Measurements from ENCODE around the gene PSD.
"Not testable (repeated sequence)": the region's sequence is repeated elsewhere in the genome, so short reads cannot be mapped to it uniquely, and the experiment has no call there.

The PSD gene

DNA sequence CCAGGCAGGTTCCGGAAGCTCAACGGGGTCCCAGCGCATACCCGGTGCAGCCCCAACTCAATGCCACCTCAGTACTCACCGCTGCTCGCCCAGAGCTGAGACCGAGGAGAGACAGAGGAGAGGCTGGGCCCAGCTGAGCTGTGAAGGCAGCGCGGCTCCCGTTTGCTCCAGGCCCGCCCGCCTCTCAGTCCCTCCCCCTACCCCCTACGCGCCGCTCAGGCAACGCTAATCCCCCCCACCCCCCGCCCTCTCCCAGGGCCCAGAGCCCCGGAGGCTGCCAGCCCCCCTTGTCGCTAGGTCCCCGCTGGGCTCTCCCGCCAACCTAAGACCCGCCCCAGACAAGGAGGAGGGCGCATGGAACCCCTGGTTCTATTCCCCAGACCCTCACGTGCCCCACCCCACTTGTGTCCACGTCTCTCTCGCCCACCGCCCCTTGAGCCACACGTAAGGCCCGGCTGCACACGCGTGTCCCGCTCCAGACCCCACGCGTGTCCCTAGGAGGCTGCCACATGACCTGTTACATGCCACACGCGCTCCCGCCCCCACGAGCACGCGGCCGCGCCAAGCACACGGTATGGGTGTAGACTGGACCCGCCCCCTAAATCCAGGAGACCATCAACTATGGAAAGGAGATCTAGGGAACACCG, at the start of gene PSD:
Gene PSD (minus strand): TSS at position 164 of the 647 bp plus-strand sequence. CDS start 1,747 bp downstream, outside the sequence.
- peak; percentile 87 for DNase-seq (ENCODE audit: low spot score)

DNA sequence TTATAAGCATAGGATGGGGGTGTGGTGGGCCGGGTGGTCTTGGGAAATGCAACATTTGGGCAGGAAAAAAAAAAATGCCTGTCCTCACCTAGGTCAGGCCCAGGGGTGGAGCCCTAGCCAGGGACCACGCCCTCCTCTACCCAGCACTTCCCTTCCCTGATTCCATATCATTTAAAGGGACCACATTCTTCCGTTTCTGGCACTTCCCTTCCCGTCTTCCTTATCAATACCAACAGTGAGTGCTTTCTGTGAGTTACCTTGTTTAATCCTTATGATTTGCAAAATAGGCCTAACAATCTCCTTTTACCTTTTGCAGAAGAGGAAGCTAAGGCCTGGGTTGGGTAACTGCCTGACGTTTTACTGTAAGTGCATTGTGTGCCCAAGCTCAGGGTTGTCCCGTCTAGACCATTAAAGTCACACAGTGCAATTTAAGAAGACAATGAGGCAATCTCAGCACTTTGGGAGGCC, 49.4 kb upstream of the PSD start:
- no peak for DNase-seq (ENCODE audit: low spot score)

DNA sequence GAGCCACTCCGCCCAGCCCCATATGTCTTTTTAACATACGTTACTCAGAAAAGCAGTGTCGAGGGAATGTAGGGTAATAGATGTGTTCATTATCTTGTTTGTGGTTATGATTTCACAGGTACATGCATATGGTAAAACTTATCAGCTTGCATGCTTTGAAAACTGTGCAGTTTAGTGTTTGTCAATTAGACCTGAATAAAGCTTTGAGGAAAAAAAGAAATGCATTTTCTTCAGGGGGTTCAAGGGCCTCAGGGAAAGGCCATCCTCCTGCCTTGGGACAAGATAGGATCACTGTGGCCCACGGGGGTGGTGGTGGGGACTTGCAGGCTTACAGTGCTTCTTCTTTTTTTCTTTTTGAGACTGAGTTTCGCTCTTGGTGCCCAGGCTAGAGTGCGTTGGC, 48.7 kb upstream of the PSD start:
- no peak for DNase-seq (ENCODE audit: low spot score)

DNA sequence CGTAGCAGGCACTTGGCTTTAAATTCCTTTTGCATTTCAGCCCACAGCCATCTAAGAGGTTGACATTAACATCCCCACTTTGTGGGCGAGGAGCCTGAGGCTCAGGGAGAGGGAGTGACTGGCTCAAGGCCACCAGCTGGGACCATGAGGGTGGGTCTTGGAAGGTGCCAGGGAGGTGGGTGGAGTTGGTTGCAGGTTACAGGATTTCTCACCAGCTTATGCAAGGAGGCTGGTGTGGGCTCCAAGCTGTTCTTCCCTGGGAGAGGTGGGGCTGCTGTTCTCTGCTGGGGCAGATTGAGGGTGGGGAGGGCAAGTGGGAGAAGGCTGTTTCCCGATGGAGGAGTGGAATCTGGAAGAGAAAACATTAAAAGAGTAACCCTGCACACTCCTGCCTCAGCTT, 46.9 kb upstream of the PSD start:
- DNase-seq (ENCODE audit: low spot score), result no peak

DNA sequence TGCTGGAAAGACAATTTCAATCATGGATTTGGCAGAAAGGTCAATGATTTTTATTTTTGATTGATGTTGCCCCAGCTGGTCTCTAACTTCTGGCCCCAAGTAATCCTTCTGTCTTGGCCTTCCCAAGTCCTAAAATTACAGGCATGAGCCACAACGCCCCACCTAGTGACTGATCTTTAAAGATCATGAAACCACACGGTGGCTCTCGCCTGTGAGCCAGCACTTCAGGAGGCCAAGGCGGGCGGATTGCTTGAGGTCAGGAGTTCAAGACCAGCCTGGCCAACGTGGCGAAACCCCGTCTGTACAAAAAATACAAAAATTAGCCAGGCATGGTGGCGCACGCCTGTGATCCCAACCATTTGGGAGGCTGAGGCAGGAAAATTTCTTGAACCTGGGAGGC, 45.4 kb upstream of the PSD start:
- no peak for DNase-seq (ENCODE audit: low spot score)

DNA sequence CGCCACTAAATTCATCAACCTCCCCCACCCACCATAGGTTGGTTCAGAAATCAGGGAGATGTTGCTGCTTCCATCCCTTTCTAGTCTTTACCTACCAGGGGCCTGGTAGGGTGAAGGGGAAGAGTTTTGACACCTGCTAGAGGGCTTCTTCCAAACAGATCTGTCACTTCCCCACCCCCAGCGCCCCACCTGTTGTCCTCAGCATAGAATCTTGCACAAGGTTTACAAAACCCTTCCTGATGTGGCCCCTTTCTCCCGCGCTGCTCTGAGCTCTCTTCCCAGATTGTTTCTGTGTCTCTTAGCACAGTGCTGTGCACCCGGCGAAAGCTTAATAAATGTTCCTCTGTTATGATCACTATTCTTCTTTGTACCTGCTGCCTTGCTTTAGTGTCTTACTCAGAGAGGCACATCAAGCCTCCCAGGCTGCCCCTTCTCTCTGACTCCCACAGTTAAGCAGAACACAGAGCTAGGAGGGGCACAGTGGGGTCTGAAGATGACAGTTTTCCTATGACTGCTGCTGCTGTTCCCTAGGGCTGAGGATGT, 44.0 kb upstream of the PSD start:
- no peak for DNase-seq (ENCODE audit: low spot score)

DNA sequence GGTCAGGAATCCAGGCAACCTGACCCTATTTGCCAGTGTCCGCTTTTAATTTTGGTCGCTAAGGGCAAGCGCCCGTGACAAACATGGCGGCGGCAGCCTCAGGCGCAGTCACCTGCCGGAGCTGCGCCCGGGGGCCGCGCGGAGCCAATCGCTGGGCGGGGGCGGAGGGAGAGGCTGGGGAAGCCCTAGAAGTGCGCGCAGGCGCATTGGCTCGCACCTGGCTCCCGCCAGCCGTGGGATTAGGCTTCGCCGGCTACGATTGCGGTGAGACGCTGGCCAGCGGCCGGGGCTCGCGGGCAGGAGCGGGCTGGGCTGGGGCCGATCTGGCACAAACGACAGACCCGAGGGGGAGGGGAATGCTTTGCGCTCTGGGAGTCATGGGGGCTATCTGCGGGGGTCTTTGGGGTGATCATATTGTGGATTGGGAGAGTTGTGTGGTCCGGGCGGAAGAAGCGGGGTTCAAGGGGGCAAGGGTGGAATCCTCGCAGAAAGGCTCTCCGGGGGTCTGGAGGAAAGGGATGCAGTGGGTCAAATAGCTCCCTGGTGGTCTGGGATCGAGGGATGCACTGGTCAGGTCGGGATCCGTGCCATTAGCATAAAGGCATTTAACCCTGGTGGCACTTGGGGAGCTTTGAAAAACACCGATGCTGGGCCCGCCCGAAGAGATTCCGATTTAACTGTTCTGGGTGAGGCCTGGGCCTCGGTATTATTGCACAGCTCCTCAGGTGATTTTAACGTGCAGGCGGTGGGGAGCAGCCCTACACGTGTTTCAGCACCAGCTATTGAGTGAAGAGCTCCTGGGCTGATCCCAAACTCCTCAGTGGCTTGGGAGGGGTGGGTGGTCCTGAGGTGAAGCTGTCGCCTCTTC, 42.8 kb upstream of the PSD start:
- peak; percentile 94 for DNase-seq (ENCODE audit: low spot score)

DNA sequence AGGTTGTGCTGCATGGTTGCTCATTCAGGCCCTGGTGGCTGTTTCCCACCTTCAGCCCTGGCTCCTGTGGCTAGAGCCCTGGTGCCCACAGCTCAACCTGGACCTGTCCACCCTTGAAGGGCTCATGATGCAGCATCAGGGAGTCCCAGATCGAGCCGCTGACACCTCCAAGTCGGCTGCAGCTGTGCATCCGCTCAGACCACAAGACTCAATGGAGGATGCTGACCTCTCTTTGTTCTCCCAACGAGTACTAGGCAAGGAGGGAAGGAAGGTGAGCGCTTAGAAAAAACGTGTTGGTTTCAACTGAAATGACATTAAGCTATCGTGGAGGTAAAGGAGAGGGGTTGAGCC, 42.2 kb upstream of the PSD start:
- DNase-seq (ENCODE audit: low spot score), result no peak

DNA sequence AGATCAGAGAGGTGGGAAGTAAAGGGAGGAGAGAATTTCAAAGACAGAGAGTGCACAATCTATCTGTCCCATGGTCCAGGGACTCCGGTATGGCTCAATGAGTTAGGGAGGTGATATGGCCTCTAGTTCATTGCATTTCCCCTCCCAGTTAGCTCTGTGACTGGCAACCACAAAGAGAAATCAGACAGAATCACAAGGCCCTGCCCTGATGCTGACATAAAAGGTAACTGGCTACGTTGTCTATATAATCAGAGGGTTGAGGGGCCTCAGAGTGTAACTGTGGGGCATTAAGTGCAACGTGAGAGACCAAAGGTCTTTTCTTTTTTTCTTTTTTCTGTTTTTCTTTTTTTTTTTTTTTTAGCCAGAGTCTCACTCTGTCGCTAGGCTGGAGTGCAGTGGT, 40.1 kb upstream of the PSD start:
- DNase-seq (ENCODE audit: low spot score), result no peak

DNA sequence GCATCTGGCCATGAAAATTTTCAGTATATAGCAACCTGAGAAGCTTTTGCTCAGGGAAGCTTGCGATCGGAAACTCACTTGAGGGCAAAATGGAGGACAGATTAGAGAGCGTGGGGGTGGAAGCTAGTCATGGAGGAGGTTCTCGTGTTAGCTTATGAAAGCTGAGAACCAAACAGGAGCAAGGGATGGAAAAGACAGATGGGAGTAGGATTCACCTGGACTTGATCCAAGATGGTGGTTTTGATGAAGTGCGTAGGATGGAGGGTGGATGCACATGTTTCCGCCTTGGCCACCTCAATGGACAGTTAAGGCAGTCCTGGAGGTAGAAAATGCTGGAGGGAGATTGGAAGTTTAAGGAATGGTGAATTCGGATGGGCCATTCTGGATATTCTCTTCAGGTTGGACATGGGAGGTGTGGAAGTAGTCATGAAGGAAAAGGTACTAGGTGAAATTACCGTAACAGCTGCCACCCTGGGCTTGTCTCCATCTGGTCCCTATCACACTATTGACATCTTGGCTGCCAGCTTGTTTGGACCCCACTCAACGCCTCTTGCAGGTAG, 39.1 kb upstream of the PSD start:
- no peak for DNase-seq (ENCODE audit: low spot score)

DNA sequence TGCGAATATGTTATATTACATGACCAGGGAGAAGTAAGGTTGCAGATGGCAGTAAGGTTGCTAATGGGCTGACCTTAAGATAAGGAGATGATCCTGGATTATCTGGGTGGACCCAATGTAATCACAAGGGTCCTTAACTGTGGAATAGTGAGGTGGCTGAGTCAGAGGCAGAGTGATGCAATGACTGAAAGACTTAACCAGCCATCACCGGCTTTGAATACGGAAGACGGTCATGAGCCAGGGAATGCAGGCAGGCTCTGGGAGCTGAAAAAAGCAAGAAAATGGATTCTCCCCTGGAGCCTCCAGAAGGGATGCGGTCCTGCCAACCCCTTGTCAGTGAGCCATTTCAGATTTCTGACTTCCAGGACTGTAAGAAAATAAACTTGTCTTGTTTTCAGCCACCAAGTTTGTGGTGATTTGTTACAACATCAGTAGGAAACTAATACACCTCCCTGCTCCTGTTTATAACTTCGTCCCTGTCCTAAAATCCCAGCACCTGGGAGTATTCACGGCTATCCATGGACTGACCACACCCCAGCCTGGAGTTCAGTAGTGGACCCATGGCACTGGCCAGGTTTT, 37.4 kb upstream of the PSD start:
- no peak for DNase-seq (ENCODE audit: low spot score)

DNA sequence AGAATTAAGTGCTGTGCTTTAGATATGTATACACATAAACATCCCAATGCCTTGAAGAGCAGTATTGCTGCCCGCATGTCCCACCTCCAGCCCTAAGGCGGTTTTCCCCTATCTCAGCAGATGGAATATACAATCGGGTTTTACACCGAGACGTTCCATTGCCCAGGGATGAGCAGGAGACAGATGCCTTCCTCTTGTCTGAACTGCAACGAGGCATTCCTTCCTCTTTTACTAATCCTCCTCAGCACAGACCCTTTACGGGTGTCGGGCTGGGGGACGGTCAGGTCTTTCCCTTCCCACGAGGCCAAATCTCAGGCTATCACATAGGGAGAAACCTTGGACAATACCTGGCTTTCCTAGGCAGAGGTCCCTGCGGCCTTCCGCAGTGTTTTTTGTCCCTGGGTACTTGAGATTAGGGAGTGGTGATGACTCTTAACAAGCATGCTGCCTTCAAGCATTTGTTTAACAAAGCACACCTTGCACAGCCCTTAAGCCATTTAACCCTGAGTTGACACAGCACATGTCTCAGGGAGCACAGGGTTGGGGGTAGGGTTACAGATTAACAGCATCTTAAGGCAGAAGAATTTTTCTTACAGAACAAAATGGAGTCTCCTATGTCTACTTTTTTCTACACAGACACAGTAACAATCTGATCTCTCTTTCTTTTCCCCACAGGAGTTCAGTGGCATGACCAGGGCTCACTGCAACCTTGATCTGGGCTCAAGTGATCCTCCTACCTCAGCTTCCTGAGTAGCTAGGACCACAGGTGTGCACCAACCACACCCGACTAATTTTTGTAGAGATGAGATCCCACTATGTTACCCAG, 36.3 kb upstream of the PSD start:
- not testable (repeated sequence) for DNase-seq (ENCODE audit: low spot score)

DNA sequence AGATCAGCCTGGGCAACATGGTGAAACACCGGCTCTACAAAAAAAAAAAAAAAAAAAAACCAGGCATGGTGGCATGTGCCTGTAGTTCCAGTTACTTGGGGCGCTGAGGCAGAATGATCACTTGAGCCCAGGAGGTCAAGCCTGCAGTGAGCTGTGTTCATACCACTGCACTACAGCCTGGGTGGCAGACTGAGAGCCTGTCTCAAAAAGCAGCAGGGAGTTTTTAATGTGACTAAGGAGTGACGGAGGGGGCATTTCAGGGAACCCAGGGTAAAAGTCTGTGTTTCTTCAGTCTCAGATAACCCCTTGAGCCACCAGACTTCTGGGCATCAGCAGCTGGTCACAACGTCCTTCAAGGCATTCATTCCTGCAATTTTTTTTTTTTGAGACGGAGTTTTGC, 34.9 kb upstream of the PSD start:
- DNase-seq (ENCODE audit: low spot score), result no peak

DNA sequence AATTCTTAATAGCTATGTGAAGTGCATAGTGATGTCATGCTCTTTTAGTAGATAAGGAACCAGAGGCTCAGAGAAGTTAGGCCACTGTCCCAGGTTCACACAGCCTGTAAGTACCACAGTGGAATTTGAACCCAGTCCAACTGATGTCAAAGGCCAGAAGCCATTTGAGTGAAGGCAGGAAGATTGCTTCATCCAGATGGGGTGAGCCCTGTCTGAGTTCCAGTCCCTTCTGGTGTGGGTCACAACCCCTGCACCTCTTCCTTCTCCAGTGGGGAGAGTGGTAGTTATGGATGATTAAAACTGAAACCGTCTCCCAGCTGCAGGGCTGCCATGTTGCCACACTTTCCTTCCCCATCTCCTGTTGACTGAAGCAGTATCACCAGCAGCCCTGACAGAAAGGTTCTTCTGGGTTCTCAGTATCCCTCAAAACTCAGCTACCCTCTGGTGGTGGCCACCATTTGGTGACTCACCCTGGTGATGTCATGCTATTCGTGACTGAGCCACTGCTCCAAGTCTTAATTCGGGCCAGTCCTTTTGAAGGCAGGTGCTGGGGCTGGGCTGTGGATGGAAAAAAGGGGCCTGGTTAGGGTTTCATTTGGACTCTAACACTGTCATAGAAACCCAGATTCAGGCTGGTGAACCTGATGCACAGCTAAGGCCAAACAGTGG, 34.2 kb upstream of the PSD start:
- no peak for DNase-seq (ENCODE audit: low spot score)

DNA sequence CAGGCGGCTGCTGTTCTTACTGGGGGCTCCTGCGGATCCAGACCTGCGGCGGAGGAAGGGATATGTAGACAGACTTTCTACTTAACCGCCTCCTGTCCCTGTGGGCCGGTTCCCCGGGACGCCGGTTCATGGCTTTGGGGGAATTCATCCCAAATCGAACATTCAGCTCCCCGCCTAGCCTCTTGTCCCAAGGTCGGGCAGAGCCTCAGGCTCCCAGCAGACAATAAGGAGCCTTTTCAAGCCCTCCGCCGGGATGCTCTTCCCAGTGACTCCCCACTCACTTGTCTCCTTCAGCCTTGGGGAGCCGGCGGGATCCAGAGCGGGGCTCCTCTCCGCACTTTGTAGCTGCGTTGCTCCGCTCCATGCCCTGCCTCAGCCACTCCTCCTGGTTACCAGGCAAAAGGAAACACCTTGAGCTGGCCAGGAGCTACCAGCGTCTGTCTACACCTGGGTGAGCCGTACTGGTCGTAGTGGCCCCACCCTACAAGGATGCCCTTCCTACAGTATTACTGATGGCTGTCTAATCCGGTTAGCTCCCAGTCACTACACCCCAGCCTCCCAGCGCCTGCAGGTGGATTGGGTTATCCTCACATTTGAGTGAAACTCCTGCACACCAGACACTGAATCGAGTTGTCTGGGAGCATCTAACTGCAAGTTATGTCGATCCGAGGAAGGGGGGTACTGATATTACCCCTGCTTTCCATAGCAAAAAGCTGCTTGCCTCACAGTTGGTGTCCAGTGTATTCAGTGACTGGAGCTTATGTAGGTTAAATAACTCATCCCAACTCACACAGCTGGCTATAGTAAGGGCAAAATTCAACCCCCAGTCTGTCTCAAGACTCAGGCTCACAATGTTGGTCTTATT, 32.8 kb upstream of the PSD start, which contains the start of gene C10orf95:
Gene C10orf95 (minus strand): TSS at position 439 of the 865 bp plus-strand sequence. CDS start 450 bp downstream, outside the sequence.
- no peak for DNase-seq (ENCODE audit: low spot score)

DNA sequence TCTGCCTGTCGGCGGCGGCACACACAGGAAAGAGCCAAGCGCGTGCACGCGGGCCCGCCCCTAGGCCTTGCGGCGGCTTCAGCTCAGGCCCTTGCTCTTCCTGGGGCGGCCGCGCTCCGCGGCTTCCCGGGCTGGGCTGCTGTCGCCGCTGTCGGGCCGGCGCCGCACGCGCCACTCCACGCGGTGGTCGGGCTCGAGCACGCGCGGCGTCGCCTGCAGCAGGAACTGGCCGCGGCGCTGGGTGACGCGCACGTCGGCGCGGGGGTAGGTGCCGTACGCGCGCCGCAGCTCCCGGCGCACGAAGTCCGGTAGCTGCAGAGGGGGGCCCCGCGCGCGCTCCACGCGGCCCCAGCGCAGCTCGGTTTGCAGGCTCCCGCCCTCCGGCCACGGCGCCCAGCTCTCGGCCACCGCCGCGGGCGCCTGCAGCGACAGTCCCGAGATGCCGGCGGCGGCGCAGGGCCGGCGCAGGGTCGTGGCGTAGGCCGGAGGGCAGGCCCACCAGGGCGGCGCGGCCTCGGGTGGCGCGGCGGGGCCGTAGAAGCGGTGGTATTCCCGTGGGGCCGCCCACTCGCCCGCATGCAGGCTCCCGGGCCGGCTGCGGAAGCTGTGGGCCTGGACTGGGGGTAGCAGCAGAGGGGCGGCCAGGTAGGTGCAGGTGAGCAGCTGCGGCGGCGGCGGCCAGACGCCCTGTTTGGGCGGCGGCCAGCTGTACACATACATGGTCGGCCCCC, 32.0 kb upstream of the PSD start:
- peak; percentile 87 for DNase-seq (ENCODE audit: low spot score)

DNA sequence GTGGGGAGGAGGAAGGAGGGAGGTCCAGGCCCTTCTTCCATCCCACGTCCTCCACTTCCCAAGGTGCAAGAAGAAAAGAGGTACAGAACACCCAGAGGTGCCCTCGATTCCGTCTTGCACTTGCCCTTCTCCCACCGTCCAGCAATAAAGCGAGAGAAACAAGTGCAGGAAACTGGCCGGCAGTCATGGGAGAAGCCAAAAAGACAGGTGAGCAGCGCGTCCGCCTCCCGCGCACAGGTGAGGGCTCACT, 31.5 kb upstream of the PSD start:
- no peak for DNase-seq (ENCODE audit: low spot score)

DNA sequence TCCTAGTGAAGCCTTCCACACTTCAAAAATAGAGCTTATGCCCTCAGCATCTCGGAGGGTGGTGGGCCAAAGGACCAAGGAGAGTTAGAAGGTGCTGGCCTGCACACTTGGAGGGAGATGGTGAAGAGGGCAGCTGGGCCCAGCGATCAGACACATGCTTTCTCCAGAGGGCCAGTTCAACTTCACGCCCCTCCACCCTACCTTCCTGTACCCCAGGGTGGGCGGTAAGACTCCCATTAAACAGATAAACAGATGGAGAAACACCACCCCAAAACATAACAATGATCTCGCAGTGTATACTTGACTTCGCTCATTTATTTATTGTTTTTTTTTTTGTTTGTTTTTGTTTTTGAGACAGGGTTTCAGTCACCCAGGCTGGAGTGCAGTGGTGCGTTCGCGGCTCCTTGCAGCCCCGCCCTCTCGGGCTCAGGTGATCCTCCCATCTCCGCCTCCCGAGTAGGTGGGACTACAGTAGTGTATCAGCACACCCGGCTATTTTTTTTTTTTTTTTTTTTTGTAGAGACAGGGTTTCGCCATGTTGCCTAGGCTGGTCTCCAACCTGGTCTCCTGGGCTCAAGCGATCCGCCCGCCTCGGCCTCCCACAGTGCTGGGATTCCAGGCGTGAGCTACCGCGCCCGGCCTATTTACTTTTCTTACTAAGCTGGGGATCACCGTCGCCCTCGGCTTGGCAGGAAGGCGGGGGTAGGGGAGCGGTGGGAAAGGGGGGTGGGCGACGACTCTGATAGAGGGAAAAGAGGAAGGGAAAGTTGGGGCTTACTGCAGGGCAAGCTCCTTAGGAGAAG, 30.9 kb upstream of the PSD start:
- peak; percentile 53 for DNase-seq (ENCODE audit: low spot score)

DNA sequence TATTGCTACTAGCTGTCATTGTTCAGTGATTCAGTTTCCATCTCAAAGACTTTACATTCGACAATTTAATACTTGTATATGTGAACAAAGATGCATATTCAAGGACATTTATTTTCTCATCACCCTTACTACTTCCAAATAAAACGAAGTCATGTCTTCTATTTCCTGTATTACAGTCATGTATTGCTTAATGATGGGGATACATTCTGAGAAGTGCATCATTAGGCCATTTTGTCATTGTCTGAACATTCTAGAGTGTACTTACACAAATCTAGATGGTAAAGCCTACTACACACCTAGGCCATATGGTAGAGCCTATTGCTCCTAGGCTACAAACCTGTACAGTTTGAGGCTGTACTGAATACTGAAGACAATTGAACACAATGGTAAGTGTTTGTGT, 26.3 kb upstream of the PSD start:
- DNase-seq (ENCODE audit: low spot score), result no peak
